Esophagus muscularis mucosa (tissue), 4 donors: Measurements from ENCODE around the gene ANKRD9. TPM values are rescaled to one million over a fixed set of nuclear protein-coding genes. Genes with fewer than 3 reads are reported as not detected.

ENCODE experiments used
- DNase-seq: peaks from one replicate; pipeline ENCODE4 v3.0.0-alpha.2; 2017; ENCODE audit errors: extremely low spot score
- H3K27ac ChIP-seq, 4 donors: fragments of 200-600 bp; sonication (generic); replicated peaks in 1 of 4; 1 replicate in 3 of 4; 2 replicates in 1 of 4; pipeline ENCODE4 v1.5.1; 2016 to 2019; ENCODE audit warnings: mild to moderate bottlenecking in 1 of 4
- H3K27me3 ChIP-seq, 4 donors: fragments of 200-600 bp; sonication (generic); one replicate each; pipeline versions ENCODE4 v1.5.1 to v1.6.0; 2016 to 2019
- H3K36me3 ChIP-seq, 4 donors: fragments of 200-600 bp; sonication (generic); one replicate each; pipeline ENCODE4 v1.5.1; 2016 to 2019
- H3K4me1 ChIP-seq, 4 donors: fragments of 200-600 bp; sonication (generic); one replicate each; pipeline ENCODE4 v1.5.1; 2016 to 2019
- H3K4me3 ChIP-seq, 4 donors: fragments of 200-600 bp; sonication (generic); 1 replicate in 2 of 4; 2 replicates in 2 of 4; pipeline ENCODE4 v1.5.1; 2016 to 2019; ENCODE audit warnings: mild to moderate bottlenecking in 4 of 4, moderate library complexity in 1 of 4
- H3K9me3 ChIP-seq, 4 donors: fragments of 200-600 bp; sonication (generic); 1 replicate in 3 of 4; 2 replicates in 1 of 4; pipeline ENCODE4 v1.5.1; 2016 to 2019
- EP300 ChIP-seq: sonication (generic); formaldehyde crosslinking; IDR thresholded peaks from one replicate; pipeline ENCODE4 v1.6.1; 2017; ENCODE audit warnings: antibody characterized with exemption
- POLR2A ChIP-seq: fragments of 450-650 bp; IDR thresholded peaks from one replicate; pipeline ENCODE4 v1.6.1; 2017; ENCODE audit warnings: antibody characterized with exemption, moderate library complexity, mild to moderate bottlenecking, low read depth
- POLR2AphosphoS5 ChIP-seq, 2 donors: sonication (generic); formaldehyde crosslinking; IDR thresholded peaks; one replicate each; pipeline ENCODE4 v1.6.1; 2017; ENCODE audit warnings: antibody characterized with exemption in 2 of 2
- whole genome bisulfite sequencing: methylation state at CpG from one replicate; pipeline ENCODE4 v1.1.5; 2018; 5-methylcytosine and 5-hydroxymethylcytosine counted together
- intact Hi-C: fragments of 100-400 bp; cut with DNase I; formaldehyde crosslinking; loops from one replicate; pipeline ENCODE4 v1.15.1; 2023
- total RNA-seq, 4 donors: library from RNA; depleted of rRNA; stranded (reverse); fragments of >200 nt; gene quantifications; one replicate each; pipeline versions ENCODE4 v1.1.0 to v1.2.1, GENCODE V29; 2016
- TF ChIP-seq, protein P1 (sequence below), 3 experiments: fragments of 200-600 bp in 2 of 3; fragments of 450-650 bp in 1 of 3; sonication (generic) in 2 of 3; IDR thresholded peaks; one replicate each; pipeline ENCODE4 v1.5.1; 2017 to 2019; ENCODE audit warnings: antibody characterized with exemption in 3 of 3, mild to moderate bottlenecking in 2 of 3, moderate library complexity in 1 of 3

Gene ANKRD9
- total RNA-seq, 4 donors from 2014 or later: 33.2 to 74.0 (median 54.2) TPM

- intact Hi-C loops: no loop called here
- Histone ChIP-seq H3K36me3 (no peaks in the 10 kb centered on the region), H3K4me1 (no peaks in the 10 kb centered on the region), H3K9me3 (no peaks in the 10 kb centered on the region), H3K4me3 (no peak overlapping the region), H3K27me3 (no peaks in the 10 kb centered on the region), H3K27ac (no peak overlapping the region)
- DNase-seq: no peak
- TF ChIP-seq EP300 (no peak), POLR2AphosphoS5 (IDR thresholded peaks at IDR 0.05) (no peak), POLR2A (no peak)
- TF ChIP-seq, protein P1, sequence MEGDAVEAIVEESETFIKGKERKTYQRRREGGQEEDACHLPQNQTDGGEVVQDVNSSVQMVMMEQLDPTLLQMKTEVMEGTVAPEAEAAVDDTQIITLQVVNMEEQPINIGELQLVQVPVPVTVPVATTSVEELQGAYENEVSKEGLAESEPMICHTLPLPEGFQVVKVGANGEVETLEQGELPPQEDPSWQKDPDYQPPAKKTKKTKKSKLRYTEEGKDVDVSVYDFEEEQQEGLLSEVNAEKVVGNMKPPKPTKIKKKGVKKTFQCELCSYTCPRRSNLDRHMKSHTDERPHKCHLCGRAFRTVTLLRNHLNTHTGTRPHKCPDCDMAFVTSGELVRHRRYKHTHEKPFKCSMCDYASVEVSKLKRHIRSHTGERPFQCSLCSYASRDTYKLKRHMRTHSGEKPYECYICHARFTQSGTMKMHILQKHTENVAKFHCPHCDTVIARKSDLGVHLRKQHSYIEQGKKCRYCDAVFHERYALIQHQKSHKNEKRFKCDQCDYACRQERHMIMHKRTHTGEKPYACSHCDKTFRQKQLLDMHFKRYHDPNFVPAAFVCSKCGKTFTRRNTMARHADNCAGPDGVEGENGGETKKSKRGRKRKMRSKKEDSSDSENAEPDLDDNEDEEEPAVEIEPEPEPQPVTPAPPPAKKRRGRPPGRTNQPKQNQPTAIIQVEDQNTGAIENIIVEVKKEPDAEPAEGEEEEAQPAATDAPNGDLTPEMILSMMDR (IDR thresholded peaks at IDR 0.05): no peak
- 64% methylated on average over 2 of the region's 3 CpGs for WGBS
Observed at GRCh38 chr14:102532204-102532658, 22.7 kb upstream of the ANKRD9 start.

DNA sequence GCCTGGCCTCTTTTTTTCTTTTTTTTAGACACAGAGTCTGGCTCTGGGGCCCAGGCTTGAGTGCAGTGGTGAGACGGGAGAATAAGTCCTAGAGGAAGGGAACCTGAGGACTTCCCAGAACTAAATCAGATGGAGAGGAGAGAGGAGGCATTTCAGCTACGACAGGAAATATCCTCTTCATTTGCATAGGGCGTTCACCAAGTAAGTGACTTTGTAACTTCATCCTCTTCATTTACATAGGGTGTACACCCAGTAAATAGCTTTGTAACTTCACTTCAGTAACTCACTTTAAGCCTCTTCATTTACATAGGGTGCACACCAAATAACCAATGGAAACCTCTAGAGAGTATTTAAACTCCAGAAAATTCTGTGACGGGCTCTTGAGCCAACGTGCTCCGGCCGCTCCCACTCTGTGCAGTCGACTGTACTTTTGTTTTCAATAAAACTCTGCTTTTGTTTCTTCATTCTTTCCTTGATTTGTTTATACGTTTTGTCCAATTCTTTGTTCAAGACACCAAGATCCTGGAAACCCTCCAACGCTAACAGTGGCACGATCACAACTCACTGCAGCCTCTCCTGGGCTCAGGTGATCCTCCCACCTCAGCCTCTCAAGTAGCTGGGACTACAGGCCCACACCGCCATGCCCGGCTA is 21.4 kb upstream of the ANKRD9 start:
- H3K4me1 ChIP-seq: peaks cover 0 to 1% (median under 1%) of the 10 kb centered on the region in 4 donors
- no peaks in the 10 kb centered on the region for H3K36me3 ChIP-seq
- 67% methylated on average over 13 of the region's 13 CpGs for WGBS
- intact Hi-C loops: no loop called here
- no peak for TF ChIP-seq POLR2AphosphoS5 (IDR thresholded peaks at IDR 0.05)
- no peak for TF ChIP-seq POLR2A
- TF ChIP-seq, protein P1 (IDR thresholded peaks at IDR 0.05): no peak
- TF ChIP-seq EP300: no peak
- H3K4me3 ChIP-seq: no peak overlapping the region
- no peak for DNase-seq
- no peaks in the 10 kb centered on the region for H3K27me3 ChIP-seq
- H3K27ac ChIP-seq: no peak overlapping the region
- no peaks in the 10 kb centered on the region for H3K9me3 ChIP-seq

GRCh38 chr14:102528431-102529170 is 19.0 kb upstream of the ANKRD9 start:
- intact Hi-C loops: loop anchor here (5.0 to 10.0 kb wide), 2 partner anchors 64 to 166 kb away; partner anchors contain the start of gene RCOR1
- 83% methylated on average over 10 of the region's 11 CpGs for WGBS
- TF ChIP-seq, protein P1 (IDR thresholded peaks at IDR 0.05): no peak
- TF ChIP-seq POLR2A (no peak), EP300 (no peak), POLR2AphosphoS5 (IDR thresholded peaks at IDR 0.05) (no peak)
- Histone ChIP-seq H3K27me3 (no peaks in the 10 kb centered on the region), H3K9me3 (no peaks in the 10 kb centered on the region), H3K4me1 (peaks cover 11 to 20% (median 17%) of the 10 kb centered on the region in 4 donors), H3K36me3 (no peaks in the 10 kb centered on the region), H3K27ac (no peak overlapping the region), H3K4me3 (no peak overlapping the region)
- no peak for DNase-seq

- no peak overlapping the region for H3K27ac ChIP-seq
- no peak for TF ChIP-seq EP300
- no peak for TF ChIP-seq POLR2AphosphoS5 (IDR thresholded peaks at IDR 0.05)
- TF ChIP-seq, protein P1 (IDR thresholded peaks at IDR 0.05): no peak
- TF ChIP-seq POLR2A: no peak
- 89% methylated on average over 12 of the region's 12 CpGs for WGBS
- H3K9me3 ChIP-seq: no peaks in the 10 kb centered on the region
- no peak overlapping the region for H3K4me3 ChIP-seq
- intact Hi-C loops: loop anchor here (5.0 to 10.0 kb wide), 2 partner anchors 66 to 169 kb away; partner anchors contain the start of gene RCOR1
- no peaks in the 10 kb centered on the region for H3K27me3 ChIP-seq
- no peaks in the 10 kb centered on the region for H3K36me3 ChIP-seq
- no peak for DNase-seq
- peaks cover 13 to 23% (median 20%) of the 10 kb centered on the region in 4 donors for H3K4me1 ChIP-seq
Observed at GRCh38 chr14:102525929-102526497, 16.4 kb upstream of the ANKRD9 start.
